HG03060 (cell line): ENCODE measurements around the gene DLX4.

Experiments
- ATAC-seq: cut with Tn5 transposase; IDR thresholded peaks from one replicate; pipeline ENCODE4 v1.9.1; 2021; ENCODE audit warnings: low read depth, moderate number of reproducible peaks; ENCODE audit not compliant: unreplicated experiment

DLX4 gene

DNA sequence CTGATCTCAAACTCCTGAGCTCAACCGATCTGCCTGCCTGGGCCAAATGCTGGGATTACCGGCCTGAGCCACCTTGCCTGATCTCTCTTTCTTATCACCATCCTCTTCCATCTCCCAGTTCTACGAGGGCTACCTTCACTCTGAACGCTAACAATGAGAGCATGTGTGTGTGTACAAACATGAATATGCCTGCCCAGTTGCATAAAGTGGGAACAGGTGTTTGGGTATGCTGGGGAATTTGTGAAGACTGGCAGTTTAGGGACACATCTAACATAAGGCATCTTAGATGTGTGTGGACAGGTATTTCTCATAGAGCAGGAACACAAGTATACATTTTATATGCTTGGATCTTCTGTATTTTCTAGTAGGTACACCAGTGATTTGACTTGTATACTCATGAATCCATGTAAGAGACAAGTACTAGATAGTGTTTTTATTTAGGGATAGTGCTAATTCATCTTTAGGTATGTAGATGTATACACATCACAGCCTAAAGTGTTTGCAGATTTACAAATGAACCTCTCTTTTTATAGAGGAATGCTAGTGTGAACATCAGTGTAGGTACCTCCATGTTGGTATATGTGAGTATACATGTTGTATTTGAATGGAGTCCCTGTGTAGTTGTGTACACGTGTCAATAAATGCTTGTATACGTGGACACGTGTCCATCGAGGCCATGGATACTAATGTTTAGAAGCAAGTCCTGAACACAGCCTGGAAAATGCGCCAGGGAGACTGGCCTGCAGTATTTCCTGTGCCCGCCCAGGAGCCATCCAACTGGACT is 1.2 kb upstream of the DLX4 start:
- ATAC-seq = no peak

DNA sequence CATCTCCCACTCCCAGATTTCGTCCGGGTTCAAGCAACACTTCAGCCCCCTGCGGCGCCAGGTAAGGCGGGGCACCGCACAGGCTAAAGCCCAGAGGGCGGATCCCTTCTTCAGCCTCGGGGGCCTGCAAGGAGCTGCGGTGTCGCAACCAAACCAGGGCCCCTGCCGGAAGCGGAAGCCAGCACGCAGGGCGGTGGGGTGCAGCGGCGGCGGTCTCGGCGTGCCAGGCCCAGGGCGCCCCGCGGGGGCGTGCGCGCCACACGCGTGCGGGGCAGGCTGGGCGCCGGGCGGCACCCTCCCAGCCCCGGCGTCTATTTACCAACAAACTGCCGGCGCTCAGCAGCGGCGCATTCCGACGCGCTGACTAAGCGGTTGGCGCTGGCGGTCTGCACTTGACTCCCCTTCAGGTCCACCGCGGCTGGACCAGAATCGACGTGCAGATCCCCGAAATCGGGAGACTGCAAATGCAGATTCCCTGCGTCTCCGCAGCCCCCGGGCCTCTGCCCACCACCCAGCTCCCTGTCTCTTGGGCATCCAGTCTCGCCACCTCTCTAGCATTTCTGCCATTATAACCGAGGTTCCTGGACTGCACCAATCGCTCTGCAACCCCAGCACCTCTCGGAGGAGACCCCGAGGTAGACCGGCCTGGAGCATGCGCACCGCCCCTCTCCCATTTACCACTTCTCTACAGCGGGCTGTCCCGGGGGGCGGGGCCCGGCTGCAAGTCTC is 421 bp upstream of the DLX4 start:
- ATAC-seq = no peak

DNA sequence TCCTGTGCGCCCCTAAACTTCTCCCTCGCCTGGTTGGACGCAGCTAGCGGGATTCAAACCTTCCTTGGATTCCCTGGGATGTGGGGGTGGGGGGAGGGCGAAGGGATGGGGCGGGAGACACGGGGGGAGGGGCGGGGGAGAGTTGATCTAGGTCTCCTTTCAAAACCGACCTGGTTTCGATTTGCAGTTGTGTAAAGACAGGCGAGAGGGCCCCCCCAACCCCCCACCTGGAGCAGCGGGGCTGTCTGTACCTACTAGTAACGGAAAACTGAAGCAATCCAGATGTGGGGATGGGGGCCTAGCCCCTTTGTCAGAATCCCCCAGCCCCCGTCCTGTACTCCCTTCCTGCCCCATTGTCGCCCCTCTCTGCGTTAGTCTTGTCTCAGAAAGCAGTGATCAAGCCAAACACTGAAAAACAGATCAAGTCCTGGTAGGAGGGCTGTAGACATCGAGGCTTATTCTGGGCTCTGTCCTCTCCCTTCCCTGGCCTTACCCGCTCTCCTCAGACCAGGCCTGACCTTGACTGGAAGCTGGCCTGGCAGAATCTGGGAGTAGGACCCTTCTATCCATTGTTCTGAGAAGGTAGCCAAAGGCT is 902 bp downstream of the DLX4 start:
- no peak for ATAC-seq

DNA sequence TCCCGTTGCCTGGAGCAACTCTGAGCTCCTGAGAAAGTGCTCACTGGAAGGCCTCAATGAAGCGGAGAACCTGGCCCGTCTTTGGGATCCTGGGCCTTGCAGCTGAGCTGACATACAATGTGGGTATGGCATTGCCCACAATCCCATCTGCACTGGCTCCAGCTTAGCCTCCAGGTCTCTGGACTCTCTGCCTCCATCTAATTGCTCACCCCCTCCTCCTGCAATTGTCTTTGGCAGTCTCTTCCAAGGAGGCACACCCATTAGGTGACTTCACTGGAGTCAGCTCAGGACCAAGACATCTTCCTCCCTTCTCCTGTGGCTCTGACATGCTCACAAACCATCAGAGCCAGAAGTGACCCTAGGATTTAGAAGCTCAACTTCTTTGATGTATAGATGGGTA is 1.5 kb downstream of the DLX4 start:
- ATAC-seq = no peak

DNA sequence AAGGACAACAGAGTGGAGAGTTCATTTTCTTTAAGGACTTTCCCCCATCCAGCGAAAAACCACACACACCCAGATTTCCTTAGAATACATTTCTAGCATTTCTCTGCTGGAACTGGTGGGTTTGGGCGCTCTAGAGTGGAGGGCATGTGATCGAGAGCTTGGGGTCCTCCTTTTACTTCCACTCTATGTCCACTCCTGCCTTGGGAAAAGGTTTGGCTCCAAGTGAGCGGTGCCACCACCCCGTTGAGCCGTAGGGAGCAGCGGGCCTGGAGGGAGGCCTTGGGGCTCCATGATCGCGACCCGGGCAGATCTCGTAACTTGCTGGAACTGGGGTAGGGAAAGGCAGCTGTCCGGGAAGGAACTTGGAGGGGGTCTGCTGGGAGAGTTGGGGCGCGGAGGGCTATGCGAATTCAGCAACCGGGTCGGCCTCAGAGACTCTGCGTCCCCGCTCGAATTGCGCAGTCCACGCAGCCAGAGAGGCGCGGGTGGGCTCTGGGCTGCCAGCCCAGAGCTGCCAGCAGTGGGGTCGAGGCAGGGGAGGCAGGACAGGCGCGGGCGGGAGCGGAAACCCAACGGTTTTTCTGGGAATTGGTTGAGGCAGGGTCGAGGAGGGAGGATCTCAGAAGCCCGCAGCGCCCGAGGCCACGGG is 2.3 kb downstream of the DLX4 start:
- ATAC-seq = no peak

DNA sequence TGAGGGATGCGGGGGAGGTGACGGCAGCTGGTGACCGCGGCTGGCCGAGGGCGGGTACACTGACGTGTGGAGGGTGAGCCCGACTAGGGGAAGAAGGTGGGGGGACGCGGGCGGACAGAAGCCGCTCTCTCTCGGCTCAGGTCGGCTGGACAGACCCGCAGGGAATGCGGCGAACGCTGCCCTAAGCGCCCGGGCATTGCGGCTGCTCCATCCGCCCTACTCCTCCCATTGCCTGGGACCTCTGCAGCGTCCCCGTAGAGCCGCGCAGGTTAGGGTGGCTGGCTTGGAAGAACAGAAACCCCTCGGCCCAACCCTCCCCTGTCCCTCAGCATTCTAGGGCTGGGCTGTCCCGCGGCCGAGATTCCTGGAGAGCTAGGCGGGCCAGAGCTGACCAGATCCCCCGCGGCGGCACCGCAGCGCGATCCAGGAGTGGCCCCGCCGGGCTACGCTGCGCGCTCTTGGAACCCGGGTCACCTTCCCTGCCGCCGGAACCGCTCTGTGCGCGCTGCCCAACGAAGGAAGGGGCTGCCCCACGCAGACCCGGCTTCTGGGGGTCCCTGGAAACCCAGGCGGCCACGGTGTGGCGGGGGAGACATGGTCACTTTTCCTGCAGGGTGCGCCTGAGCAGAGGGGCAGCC is 3.0 kb downstream of the DLX4 start:
- no peak for ATAC-seq

DNA sequence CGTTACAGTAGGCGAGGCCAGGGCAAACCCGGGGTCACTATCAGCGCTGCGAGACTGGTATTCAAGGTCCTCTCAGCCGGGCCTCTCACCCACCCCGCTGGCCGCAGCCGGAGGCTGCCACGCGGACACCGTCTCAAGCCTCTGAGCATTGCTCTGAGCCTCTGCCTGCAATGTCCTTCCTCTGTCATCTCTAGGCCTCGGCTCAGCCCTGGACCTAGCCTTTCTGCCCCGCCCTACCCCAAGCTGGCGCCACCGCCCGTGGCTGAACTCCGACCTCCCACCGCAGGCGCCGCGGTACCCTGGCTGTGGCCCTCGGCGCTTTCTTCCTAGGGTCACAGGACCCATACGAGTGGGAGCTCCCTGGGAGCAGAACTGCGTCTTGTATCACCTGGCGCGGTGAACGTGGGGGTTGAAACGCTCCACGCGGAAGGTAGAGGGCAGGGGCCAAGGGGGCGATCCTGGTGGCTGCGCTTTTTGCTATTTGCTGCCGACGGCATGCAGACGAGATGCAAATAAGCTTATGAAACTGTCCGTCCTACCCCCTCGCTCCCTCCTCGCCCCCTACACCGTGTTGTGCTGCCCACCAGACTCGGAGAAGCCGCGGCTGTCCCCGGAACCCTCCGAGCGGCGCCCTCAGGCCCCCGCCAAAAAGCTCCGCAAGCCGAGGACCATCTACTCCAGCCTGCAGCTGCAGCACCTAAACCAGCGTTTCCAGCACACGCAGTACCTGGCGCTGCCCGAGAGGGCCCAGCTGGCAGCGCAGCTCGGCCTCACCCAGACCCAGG is 3.7 kb downstream of the DLX4 start:
- no peak for ATAC-seq

DNA sequence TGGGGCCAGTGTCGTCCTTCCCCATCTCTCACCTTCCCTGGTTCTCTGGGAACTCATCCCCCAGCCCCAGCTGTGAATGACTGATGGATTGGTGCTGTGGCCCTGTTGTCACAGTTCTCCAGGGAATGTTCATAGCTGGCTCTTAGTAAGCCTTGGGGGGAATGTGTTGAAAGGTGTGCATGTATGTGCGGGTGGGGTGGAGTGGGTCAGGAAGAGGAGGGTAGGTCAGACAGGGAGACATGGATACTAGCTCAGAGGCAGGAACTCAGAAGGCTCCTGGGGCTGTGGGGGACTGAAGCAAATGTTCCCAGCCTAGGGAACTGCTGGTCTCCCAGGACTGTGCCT is 4.3 kb downstream of the DLX4 start:
- no peak for ATAC-seq

DNA sequence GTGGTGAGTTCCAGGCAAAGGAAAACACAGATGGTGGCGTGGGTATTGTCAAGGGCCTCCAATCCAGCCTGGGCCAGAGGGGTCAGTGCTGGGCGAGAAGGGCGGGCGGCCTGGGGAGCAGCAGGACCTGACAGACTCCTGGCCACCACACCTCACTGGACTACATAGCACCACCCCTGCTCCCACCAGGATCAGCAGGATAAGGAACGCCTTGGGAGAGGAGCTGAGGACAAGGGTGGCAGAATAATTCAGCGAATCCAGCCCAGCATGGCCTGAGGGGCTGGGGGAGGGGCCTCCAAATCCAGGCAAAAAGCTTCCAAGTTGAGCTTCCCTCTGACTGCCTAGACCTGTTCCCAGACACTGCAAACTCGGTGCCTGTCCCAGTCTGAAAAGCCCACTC is 6.5 kb downstream of the DLX4 start:
- no peak for ATAC-seq

DNA sequence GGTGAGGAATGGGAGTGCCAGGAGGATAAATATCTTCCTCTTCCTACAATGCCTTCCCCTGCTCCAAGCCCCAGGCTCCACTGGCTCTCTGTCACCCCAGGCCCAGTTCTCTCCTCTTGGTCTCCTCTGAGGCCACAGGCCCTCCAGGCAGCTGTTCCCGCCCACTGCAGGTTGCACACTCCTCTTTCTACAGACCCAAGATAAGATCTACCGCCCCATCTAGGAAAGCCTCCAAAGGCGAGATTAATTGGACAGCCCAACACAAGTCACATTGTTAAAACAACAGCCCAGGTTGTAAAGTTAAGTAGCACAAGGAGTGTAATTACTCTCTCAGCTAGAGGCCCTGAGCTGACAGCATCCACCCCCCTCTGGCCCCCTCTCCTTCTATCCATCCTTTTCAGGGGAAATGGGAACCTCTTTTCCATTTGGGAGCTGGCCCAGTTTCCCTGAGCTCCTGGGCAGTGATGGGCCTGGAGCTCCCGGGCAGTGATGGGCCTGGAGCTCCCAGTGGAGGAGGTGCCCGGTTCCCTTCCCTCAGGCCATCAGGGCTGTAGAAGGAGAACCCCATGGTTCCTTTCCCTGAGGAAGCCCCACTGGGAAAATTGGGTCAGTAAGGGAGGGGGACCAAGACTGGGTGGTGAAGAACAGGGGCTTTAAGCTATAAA is 7.3 kb downstream of the DLX4 start:
- no peak for ATAC-seq

DNA sequence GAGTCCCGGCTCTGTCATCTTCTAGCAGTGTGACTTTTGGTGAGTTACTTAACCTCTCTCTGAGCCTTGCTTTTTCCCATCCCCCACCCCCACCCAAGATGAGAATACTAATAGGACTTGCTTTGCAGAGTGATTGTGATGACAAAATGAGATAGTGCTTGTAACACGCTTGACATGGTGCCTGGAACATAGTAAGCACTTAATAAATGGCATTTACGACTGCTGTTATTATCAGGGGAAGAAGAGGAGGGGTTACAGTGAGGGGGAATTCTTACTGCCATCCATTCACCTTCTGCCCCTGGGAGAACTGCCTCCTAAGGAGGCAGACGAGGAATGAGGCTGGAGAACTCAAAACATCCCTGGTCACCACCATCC is 7.8 kb downstream of the DLX4 start:
- ATAC-seq = no peak

DNA sequence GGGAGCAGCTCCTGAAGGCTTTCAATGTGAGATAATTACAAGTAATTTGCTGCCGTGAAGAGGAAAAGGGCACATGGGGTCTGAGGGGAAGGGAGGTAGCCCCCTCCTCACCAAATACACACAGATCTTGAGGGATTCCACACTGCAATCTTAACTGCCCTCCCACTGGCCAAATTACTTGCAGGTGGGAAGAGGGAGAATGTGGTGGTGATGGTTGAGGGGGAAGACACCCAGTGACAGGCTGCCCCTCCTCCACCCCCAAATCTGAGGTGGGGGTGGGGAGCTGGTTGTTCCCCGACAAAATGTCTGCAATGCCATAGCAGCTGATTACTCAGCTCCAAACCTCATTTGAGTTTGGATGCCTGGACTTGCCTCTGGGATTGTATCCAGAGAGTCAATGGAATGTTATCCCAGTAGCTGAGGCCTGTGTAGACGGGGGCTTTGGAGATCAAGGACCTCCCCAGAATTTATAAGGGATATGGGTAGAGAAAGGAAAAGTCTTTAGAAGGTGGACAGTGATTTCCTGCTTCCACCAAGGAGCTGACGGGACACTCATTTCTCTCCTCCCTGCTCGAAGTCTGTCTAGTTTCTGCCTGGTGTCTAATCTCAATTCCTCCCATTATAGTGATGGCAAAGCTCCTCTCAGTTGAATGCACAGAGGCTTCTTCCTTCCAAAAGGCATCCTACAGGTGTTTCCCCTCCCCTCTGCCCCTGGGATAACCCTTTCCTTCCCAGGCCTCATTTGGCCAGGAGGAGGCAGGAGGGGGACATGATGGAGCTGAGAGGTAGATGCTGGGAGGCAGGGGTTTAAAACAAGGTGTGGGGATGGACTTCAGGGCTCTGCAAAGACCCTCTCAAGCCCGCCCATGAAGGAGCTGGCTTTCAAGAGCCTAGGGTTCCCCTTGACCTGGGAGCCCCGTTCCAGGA is 8.7 kb downstream of the DLX4 start:
- ATAC-seq = no peak

DNA sequence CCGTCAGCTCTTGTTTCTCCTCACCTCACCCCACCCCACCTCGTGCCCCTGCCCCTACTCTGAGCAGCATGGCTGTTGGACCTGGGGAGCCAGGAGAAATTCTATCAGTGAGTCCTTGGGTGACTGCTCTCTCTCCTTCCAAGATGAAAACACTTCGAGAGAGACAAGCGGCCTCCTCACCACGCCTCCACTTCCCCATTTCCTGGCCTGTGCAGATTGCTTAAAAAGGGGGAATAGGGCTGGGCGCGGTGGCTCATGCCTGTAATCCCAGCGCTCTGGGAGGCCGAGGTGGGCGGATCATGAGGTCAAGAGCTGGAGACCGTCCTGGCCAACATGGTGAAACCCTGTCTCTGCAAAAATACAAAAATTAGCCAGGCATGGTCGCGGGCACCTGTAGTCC is 9.5 kb downstream of the DLX4 start:
- ATAC-seq = no peak

DNA sequence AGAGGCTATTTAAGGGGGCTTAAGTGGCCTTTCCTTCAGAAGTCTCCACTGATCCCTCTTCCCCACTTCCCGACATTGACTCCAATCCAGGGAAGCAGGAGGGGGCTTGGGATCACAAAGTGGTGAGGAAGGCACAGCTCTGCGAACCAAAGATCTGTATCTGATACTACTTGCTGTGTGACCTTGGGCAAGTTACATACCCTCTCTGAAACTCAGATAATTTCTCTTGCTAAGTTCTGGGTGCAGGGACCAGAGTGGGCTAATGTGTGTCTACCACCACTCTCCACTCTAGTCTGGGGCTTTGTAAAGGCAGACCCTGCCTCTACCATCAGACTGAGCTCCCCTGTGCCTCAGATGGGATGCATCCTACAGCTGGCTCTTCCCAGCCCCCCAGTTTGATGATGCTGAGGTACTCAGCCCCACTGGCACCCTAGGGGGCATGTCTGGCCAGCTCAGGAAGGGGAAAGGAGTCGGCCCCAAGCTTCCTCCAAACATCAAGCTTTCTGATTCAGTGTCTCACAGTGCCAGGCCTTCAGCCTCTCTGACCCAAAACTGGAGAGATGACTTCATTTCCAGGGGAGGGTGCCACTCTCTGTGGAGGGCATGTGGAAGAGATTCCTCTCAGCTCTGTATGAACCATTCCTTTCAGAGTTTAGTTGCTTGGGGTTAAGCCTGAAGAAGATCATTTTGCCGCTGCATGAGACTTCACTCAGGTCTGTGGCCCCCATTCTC is 10.9 kb downstream of the DLX4 start:
- no peak for ATAC-seq

DNA sequence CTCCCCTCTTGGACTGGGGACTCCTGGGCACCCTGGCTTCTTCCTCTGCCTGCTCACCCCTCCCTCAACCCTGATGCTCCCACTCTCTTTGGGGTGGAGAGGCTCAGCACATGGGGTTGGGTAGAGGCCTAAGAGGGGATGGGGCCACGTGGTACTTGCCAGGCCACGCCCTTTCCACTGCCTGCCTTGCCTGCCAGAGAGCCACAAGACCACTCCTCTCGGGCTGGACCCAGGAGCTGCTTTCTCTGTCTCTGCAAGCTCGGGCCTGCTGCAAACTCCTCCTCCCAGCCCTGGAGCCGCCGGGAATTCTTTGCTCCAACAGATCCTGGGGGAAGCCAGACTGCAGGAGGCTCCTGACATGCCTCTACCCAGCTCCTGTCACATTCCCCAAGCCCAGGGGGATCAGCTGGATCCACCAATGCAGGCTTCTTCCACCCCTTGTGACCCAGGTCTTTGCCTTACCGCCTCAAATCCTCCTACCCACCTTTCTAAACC is 11.8 kb downstream of the DLX4 start:
- ATAC-seq = no peak

DNA sequence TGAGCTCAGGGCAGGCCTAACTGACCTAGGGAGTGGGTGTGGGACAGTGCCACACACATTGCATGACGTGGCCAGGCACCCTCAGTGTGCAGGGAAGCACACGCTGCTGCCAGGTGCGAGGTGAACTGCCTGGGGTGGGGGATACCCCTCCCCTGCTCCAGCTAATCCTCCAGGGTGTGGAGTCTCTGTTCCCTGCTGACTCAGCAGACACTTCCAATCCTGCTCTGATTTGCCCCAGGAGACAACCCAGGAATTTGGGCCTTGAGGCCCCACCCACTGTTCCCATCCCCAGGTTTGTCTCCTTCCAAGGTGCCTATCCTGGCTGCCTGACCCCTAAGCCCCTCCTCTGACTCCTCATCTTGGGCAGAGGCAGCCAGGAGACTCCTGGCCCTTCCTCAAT is 15.3 kb downstream of the DLX4 start:
- no peak for ATAC-seq

DNA sequence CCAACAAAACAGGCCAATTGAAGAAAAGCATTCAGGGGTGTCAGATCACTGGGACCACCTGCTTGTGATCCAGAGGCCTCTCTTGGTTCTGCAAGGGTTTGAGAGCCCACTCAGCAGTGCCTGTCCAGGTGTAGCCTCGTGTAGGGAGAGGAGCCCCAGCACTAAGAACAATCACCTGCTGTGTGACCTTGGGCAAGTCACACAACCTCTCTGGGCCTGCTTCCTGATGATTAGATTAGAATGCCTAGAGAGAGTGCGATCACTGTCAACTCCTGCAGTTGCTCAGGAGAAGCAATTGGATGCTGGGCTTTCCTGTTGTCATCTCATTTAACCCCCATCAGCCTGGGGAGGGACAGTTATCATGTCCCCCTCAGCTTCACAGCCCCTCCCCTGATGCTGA is 15.8 kb downstream of the DLX4 start:
- no peak for ATAC-seq
